CD4-positive, CD25-positive, alpha-beta regulatory T cell (primary cell): ENCODE data around the gene ALDH16A1. TPM values are rescaled to one million over a fixed set of nuclear protein-coding genes. Genes with fewer than 3 reads are reported as not detected.
A peak's percentile ranks its signal among the peaks of the same experiment; 100 is the strongest.

Experiments
- ATAC-seq, 2 donors: fragments of 150-1000 bp; cut with Tn5 transposase; one replicate each; pipeline ENCODE4 v1.10.0; 2021; ENCODE audit warnings: low read depth in 2 of 2, moderate number of reproducible peaks in 2 of 2, moderate library complexity in 1 of 2
- DNase-seq, 3 donors: peaks; one replicate each; pipeline versions ENCODE4 v3.0.0 to v3.0.0-alpha.2; 2012 to 2022; ENCODE audit warnings: mixed read lengths in 1 of 3
- H3K27ac ChIP-seq: one replicate; pipeline ENCODE4 v1.7.0; 2013; ENCODE audit warnings: mild to moderate bottlenecking, low read length; ENCODE audit not compliant: insufficient read depth, poor library complexity, severe bottlenecking
- H3K27me3 ChIP-seq: one replicate; pipeline ENCODE4 v1.7.0; 2013; ENCODE audit warnings: low read length; ENCODE audit not compliant: control insufficient read depth, insufficient read depth
- H3K36me3 ChIP-seq: one replicate; pipeline ENCODE4 v1.7.0; 2013; ENCODE audit warnings: mild to moderate bottlenecking, low read length, moderate library complexity; ENCODE audit not compliant: control insufficient read depth, insufficient read depth
- H3K4me1 ChIP-seq: 2 replicates; pipeline ENCODE4 v1.7.0; 2013; ENCODE audit warnings: mild to moderate bottlenecking, low read length; ENCODE audit not compliant: insufficient read depth, control insufficient read depth, poor library complexity, severe bottlenecking
- H3K4me3 ChIP-seq: one replicate; pipeline ENCODE4 v1.7.0; 2013; ENCODE audit warnings: low read depth, mild to moderate bottlenecking, low read length, moderate library complexity
- H3K9me3 ChIP-seq, 2 experiments: 1 replicate in 1 of 2; 2 replicates in 1 of 2; pipeline ENCODE4 v1.7.0; 2013; ENCODE audit warnings: low read length in 2 of 2, mild to moderate bottlenecking in 1 of 2, moderate library complexity in 1 of 2; ENCODE audit not compliant: control insufficient read depth in 2 of 2
- H3K27ac Mint-ChIP-seq, 3 donors: one replicate each; pipeline ENCODE4 v1.8.0; 2020 to 2022; ENCODE audit warnings: mild to moderate bottlenecking in 3 of 3, mixed read lengths in 3 of 3, moderate library complexity in 2 of 3
- H3K27me3 Mint-ChIP-seq: one replicate; pipeline ENCODE4 v1.8.0; 2022; ENCODE audit warnings: mild to moderate bottlenecking, mixed read lengths
- H3K36me3 Mint-ChIP-seq: one replicate; pipeline ENCODE4 v1.8.0; 2020; ENCODE audit warnings: mixed read lengths
- H3K4me1 Mint-ChIP-seq, 4 donors: one replicate each; pipeline ENCODE4 v1.8.0; 2020 to 2022; ENCODE audit warnings: mixed read lengths in 4 of 4, mild to moderate bottlenecking in 1 of 4
- H3K4me3 Mint-ChIP-seq, 4 donors: one replicate each; pipeline ENCODE4 v1.8.0; 2020 to 2022; ENCODE audit warnings: mild to moderate bottlenecking in 4 of 4, mixed read lengths in 4 of 4, moderate library complexity in 3 of 4
- H3K9me3 Mint-ChIP-seq, 7 donors: one replicate each; pipeline ENCODE4 v1.8.0; 2020 to 2022; ENCODE audit warnings: mixed read lengths in 7 of 7, mild to moderate bottlenecking in 3 of 7, moderate library complexity in 2 of 7
- polyA plus RNA-seq, 4 donors: library from polyadenylated mRNA; unstranded; fragments of 300-500 nt; fragmentation: Illumina TruSeq; gene quantifications; one replicate each; pipeline ENCODE4 v1.2.3, GENCODE V29; 2021
- total RNA-seq: library from RNA; stranded (reverse); gene quantifications from one replicate; pipeline ENCODE4 v1.2.3, GENCODE V29; 2022

ALDH16A1 gene
- total and polyA plus RNA-seq, 5 donors from 2014 or later: 32.7 to 47.1 (median 42.2) TPM

DNA sequence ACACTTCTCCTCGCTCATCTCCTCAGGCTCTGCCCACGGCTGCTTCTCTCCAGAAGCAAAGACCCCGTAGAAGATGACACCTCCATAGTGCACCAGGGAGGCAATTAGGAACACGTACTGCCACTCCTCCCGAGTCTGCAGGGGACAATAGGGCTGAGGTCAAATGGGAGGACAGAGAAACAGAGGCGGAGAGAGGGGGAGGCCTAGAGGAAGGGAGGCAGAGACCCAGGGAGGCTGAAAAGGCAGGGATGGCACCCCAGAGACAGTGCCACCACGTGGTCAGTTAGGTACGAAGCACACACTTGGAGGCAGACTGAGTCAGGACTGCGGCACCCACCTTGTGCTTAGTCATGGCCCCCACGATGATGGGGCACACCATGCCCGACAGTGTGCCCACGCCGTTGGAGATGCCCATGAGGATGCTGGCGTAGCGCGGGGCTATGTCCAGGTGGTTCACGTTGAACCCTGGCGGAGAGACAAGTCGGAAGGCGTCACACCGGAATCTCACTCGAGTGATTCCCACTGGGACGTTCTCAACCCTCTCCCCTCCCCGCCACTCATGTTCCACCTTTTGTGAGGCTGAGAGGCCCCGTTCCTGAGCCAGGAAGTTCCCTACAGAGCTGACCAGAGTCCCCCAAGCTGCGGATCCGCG is 22.2 kb upstream of the ALDH16A1 start:
- DNase-seq (peak in 1 of 3 donors; percentile 47), ATAC-seq (no peak)
- Histone ChIP-seq H3K27me3 (peaks cover 39% of the 10 kb centered on the region), H3K36me3 (no peaks in the 10 kb centered on the region), H3K9me3 (no peaks in the 10 kb centered on the region), H3K27ac (no peak overlapping the region), H3K4me3 (no peak overlapping the region), H3K4me1 (peaks cover 39% of the 10 kb centered on the region)
- H3K9me3 Mint-ChIP-seq: peaks cover 0 to 15% (median 1%) of the 10 kb centered on the region in 7 donors
- peak overlapping the region in 1 of 3 donors; percentile 64 for H3K27ac Mint-ChIP-seq
- H3K4me3 Mint-ChIP-seq: no peak overlapping the region
- peaks cover 3% of the 10 kb centered on the region for H3K36me3 Mint-ChIP-seq
- peaks cover 91% of the 10 kb centered on the region for H3K27me3 Mint-ChIP-seq
- H3K4me1 Mint-ChIP-seq: peaks cover 0 to 51% (median 19%) of the 10 kb centered on the region in 4 donors

DNA sequence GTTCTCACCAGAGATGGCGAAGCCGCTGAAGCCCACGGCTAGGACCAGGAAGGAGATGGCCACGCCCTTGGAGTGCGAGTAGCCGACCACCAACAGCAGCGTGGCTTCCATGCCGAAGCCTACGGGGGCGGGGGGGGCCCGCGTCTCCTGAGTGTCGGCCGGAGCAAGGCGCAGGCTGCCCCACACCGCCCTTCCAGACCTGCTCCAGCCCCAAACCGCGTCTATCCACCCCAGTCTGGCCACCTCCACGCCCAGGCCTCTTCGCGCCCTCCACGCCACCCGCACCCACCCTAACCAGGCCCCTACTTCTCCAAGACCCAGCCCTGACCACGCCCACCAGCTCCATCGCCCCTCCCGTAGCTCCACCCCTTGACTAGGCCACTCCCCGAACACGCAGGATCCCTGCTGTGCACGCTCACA is 21.7 kb upstream of the ALDH16A1 start:
- Histone ChIP-seq H3K36me3 (no peaks in the 10 kb centered on the region), H3K9me3 (no peaks in the 10 kb centered on the region), H3K4me1 (peaks cover 36% of the 10 kb centered on the region), H3K4me3 (no peak overlapping the region), H3K27ac (no peak overlapping the region), H3K27me3 (peaks cover 39% of the 10 kb centered on the region)
- peaks cover 0 to 13% (median 1%) of the 10 kb centered on the region in 7 donors for H3K9me3 Mint-ChIP-seq
- DNase-seq (peak in 1 of 3 donors; percentile 26), ATAC-seq (no peak)
- H3K27ac Mint-ChIP-seq: no peak overlapping the region
- peaks cover 3% of the 10 kb centered on the region for H3K36me3 Mint-ChIP-seq
- H3K4me1 Mint-ChIP-seq: peaks cover 0 to 52% (median 18%) of the 10 kb centered on the region in 4 donors
- H3K4me3 Mint-ChIP-seq: no peak overlapping the region
- peaks cover 89% of the 10 kb centered on the region for H3K27me3 Mint-ChIP-seq

- H3K9me3 ChIP-seq: no peaks in the 10 kb centered on the region
- no peak overlapping the region for H3K27ac Mint-ChIP-seq
- peak in 1 of 3 donors; percentile 69 for DNase-seq
Observed at GRCh38 chr19:49432141-49433073, 20.6 kb upstream of the ALDH16A1 start.

GRCh38 chr19:49433240-49433901 is 19.7 kb upstream of the ALDH16A1 start:
- Histone ChIP-seq H3K4me1 (peaks cover 33% of the 10 kb centered on the region), H3K4me3 (no peak overlapping the region), H3K27me3 (peaks cover 33% of the 10 kb centered on the region), H3K9me3 (no peaks in the 10 kb centered on the region), H3K36me3 (no peaks in the 10 kb centered on the region), H3K27ac (no peak overlapping the region)
- Mint-ChIP-seq H3K9me3 (peaks cover 0 to 7% (median 1%) of the 10 kb centered on the region in 7 donors), H3K4me3 (peak overlapping the region; percentile 63 to 88 (median 74)), H3K36me3 (peaks cover 3% of the 10 kb centered on the region), H3K27me3 (peaks cover 89% of the 10 kb centered on the region), H3K27ac (no peak overlapping the region), H3K4me1 (peaks cover 0 to 46% (median 16%) of the 10 kb centered on the region in 4 donors)
- DNase-seq (no peak), ATAC-seq (no peak)

More at GRCh38 chr19:49432141-49433073, 20.6 kb upstream of the ALDH16A1 start:
- Histone ChIP-seq H3K27me3 (peaks cover 31% of the 10 kb centered on the region), H3K36me3 (no peaks in the 10 kb centered on the region), H3K27ac (no peak overlapping the region), H3K4me3 (no peak overlapping the region), H3K4me1 (peaks cover 42% of the 10 kb centered on the region)
- peaks cover 0 to 50% (median 18%) of the 10 kb centered on the region in 4 donors for H3K4me1 Mint-ChIP-seq
- peaks cover 0 to 7% (median 1%) of the 10 kb centered on the region in 7 donors for H3K9me3 Mint-ChIP-seq
- H3K36me3 Mint-ChIP-seq: peaks cover 3% of the 10 kb centered on the region
- peak; percentile 65 to 69 for ATAC-seq
- H3K4me3 Mint-ChIP-seq: peak overlapping the region; percentile 5 to 63 (median 46)
- peaks cover 89% of the 10 kb centered on the region for H3K27me3 Mint-ChIP-seq

- ATAC-seq: no peak
- peaks cover 0 to 41% (median 13%) of the 10 kb centered on the region in 4 donors for H3K4me1 Mint-ChIP-seq
Observed at GRCh38 chr19:49434907-49435583, 18.0 kb upstream of the ALDH16A1 start.

DNA sequence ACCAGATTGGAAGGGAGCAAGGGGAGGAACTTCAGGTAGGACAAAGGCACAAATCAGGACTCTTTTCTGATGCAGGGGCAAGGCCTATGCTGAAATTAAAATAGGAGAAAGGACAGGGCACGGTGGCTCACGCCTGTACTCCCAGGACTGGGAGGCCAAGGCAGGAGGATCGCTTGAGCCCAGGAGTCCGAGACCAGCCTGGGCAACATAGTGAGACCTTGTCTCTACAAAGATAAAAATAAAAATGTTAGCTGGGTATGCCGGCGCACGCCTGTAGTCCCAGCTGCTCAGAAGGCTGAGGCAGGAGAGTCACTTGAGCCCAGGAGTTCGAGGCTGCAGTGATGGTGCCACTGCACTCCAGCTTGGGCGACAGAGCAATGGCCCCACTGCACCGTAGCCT is 17.4 kb upstream of the ALDH16A1 start:
- Histone ChIP-seq H3K4me1 (peaks cover 28% of the 10 kb centered on the region), H3K27me3 (peaks cover 41% of the 10 kb centered on the region), H3K27ac (no peak overlapping the region), H3K36me3 (no peaks in the 10 kb centered on the region), H3K4me3 (no peak overlapping the region), H3K9me3 (no peaks in the 10 kb centered on the region)
- Mint-ChIP-seq H3K36me3 (no peaks in the 10 kb centered on the region), H3K27ac (no peak overlapping the region), H3K4me1 (peaks cover 0 to 43% (median 16%) of the 10 kb centered on the region in 4 donors), H3K4me3 (no peak overlapping the region), H3K27me3 (peaks cover 90% of the 10 kb centered on the region), H3K9me3 (peaks cover 0 to 9% (median 1%) of the 10 kb centered on the region in 7 donors)
- no peak for ATAC-seq
- DNase-seq: no peak

More at GRCh38 chr19:49434907-49435583, 18.0 kb upstream of the ALDH16A1 start:
- no peak overlapping the region for H3K27ac Mint-ChIP-seq
- peaks cover 0 to 9% (median 1%) of the 10 kb centered on the region in 7 donors for H3K9me3 Mint-ChIP-seq
- no peak overlapping the region for H3K4me3 Mint-ChIP-seq
- H3K27me3 Mint-ChIP-seq: peaks cover 89% of the 10 kb centered on the region
- Histone ChIP-seq H3K4me1 (peaks cover 28% of the 10 kb centered on the region), H3K36me3 (no peaks in the 10 kb centered on the region), H3K27me3 (peaks cover 39% of the 10 kb centered on the region), H3K4me3 (no peak overlapping the region), H3K27ac (no peak overlapping the region), H3K9me3 (no peaks in the 10 kb centered on the region)
- peaks cover 2% of the 10 kb centered on the region for H3K36me3 Mint-ChIP-seq
- DNase-seq: no peak
